NCI-H2196 (cell line): ENCODE results near the gene UNC5A.
A peak's percentile ranks its signal among the peaks of the same experiment; 100 is the strongest.

Experiments used
- DNase-seq: peaks from one replicate; lab custom pipeline; 2025; ENCODE audit not compliant: unreplicated experiment; lab: John Stamatoyannopoulos, UW

Gene UNC5A

DNA sequence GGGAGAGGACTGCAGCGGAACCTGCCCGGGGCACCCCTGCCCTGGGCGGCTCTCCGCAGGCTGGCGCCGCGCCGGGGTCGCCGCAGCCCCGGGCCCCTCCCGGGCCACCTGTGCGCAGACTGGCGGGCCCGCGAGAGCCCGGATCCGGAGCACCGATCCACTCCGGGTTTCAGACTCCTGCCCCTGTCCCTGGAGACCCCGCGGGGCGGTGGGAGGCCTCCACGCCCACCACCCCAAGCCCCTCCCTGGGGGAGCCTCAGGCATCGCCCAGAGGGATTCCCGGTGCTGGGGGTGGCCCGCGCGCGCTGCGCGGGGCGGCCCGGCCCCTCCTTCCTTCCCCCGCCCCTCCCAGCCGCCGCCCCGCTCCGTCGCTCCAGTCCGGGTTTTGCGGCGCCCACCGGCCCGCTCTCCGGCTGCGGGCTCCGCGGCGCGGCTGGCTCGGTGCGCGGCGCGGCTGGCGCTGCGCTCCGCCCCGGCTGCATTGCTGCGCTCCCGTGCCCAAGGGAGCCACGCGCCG is at the start of gene UNC5A:
Gene UNC5A, plus strand, starts transcription at position 479 of the 517 bp plus-strand sequence. CDS start 192 bp downstream, outside the sequence.
- peak; percentile 73 for DNase-seq

DNA sequence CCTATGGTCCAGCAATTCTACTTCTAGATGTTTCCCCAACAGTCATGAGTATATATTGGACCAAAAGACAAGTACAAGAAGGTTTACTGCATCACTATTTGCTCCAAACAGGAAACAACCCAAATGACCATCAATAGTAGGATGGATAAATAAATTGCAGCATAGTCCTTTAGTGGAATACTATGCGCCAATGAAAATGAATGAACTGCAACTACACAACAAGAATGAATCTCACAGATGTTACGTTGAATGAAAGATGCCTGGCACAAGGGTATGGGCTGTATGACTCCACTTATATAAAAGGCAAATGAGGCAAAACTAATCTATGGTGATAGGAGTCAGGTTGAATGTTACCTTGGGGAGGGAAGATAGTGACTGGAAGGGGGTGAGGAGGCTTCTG is 48.6 kb upstream of the UNC5A start:
- DNase-seq, result no peak

DNA sequence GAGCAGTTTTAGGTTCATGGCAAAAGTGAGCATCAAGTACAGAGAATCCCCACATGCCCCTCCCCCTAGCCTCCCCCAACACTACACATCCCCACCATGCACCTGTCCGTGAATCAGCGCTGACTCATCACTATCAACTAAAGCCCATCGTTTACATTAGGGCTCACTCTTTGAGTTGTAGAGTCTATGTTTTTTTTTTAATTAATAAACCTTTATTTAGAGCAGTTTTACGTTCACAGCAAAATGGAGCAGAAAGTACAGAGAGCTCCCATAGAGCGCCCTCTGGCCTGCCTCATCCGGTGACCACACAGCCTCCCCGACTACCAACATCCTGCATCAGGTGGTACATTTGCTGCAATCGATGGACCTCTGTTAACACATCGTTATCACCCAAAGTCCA is 47.9 kb upstream of the UNC5A start:
- no peak for DNase-seq

DNA sequence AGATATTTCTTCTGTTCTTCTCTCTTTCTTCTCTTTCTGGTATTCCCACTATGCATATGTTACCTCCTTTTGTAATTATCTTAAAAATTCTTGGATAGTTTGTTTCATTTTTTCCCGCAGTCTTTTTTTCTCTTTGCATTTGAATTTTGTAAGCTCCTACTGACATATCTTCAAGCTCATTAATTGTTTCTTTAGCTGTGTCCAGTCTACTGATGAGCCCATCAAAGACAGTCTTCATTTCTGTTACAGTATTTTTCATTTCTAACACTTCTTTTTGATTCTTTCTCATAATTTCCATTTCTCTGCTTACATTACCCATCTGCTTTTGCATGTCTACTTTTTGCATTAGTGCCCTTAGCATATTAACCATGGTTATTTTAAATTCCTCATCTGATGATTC is 44.7 kb upstream of the UNC5A start:
- DNase-seq, result no peak

DNA sequence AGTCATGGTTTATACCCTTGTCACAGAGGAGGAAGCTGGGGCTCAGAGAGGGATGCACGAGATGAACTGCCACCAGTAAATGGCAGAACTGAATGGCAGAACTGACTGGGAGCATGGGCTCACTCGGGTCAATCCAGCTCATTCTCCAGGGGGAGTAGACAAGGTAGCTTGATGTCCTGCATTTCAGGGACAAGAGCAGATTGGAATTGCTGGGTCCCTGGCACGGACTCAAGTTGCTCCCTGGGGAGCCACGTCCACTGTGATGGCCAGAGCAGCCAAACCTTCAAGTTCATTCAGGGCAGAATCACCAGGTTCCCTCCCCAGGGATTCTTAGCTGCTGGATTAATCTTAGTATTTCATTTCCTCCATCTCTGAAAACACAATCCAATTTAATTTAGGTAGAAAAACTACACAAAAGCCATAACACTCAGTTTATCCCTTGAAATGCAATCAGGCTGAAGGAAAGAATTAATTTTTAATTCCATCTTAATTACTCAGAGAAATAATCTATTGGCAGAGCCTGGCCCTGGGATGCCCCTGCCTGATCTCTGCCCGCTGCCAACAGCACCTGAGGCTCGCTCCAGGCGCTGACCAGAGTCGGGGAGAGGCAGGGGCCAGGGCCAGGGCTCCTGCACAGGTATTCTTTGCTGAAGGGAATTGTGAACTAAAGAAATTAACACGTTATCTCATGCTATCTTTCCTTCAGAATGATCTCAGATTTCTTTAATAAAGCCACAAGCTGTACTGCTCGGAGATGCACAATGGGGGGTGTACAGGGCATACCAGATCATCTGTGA is 42.0 kb upstream of the UNC5A start:
- DNase-seq, result no peak

DNA sequence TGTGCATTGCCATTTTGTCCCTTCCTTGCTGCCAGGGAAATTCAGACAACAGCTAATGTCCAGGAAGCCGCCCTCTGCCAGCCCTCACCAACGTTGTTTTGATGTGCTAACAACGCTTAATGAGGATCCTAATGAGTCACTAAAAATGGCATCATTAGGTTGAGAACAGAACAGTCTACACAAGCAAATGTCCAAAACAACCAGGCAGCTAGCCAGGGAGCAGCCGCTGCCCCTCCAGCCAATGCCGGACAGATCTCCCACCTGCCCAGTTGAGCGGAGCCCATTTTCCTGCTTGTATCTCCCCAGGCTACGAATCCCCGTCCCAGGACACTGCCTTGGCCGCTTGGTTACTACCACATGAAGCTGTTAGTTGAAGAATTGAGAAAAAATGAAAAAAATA is 40.4 kb upstream of the UNC5A start:
- no peak for DNase-seq

DNA sequence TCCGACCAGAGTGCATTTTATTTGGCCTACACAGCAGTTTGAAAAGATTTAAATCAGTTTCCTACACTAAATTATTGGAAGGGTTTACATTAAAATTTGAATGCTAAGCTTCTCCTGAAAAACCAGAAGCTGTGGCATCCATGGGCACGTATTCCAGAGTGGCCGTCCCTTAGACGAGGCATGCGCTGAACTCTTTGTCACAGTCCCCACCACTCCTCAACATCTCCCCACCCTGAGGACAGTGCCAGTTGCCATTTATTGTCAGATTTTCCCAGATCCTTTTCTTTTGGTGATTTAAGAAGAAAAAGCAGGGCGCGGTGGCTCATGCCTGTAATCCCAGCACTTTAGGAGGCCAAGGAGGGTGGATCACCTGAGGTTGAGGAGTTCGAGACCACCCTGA is 39.9 kb upstream of the UNC5A start:
- no peak for DNase-seq

DNA sequence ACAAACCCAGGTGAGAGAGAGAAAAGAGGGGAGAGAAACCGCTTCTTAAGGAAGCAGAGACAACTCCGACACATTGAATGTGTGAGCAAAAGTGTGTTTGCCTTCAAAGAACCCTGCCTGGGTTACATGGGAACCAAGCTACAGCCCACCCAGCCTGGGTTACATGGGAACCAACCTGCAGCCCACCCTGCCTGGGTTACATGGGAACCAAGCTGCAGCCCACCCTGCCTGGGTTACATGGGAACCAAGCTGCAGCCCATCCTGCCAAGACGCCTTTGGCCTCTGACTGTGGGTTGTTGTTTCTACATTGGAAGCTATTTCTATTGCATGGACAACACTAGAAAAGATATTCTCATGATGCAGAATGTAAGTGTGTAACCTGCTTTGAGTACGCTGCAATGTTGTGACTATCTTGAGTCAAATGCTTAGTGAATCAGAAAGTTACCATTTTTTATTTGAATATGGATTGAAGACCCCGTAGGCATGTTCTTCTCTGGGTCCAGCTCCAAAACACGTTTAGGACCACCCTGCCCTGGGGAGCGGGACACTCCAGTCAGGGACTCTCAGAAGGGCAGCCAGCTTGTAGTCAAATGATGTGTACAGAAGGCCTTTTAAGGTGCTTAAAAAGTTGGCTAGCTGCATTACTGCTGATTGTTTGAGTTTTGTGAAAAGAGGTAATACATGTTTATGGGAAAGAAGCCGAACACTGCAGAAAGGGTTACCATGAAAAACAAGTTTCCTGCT is 39.1 kb upstream of the UNC5A start:
- DNase-seq, result no peak

DNA sequence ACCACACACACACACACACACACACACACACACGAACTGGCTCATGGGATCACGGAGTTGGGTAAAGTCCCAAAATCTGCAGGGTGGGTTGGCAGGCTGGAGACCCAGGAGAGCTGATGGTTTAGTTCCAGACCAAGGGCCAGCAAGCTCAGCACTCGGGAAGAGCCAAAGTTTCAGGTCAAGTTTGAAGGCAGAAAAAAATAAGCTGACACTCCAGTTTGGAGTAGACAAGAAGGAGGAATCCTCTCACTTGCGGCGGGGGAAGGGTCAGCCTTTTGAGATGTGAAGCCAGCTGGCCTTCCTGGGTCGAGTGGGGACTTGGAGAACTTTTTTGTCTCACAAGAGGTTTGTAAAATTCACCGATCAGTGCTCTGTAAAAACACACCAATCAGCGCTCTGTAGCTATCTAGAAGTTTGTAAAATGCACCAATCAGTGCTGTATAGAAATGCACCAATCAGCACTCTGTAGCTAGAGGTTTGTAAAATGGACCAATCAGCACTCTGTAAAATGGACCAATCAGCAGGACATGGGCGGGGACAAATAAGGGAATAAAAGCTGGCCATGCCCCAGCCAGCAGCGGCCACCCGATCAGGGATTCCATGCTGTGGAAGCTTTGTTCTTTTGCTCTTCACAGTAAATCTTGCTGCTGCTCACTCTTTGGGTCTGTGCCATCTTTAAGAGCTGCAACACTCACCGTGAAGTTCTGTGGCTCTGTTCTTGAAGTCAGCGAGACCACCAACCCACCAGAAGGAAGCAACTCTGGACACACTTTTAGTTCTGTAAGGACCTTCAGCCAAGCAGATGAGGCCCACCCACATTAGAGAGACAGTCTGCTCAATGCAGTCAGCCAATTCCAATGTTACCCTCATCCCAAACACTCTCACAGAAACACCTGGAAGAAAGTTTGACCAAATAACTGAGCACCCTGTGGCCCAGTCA is 37.8 kb upstream of the UNC5A start:
- DNase-seq, result no peak

DNA sequence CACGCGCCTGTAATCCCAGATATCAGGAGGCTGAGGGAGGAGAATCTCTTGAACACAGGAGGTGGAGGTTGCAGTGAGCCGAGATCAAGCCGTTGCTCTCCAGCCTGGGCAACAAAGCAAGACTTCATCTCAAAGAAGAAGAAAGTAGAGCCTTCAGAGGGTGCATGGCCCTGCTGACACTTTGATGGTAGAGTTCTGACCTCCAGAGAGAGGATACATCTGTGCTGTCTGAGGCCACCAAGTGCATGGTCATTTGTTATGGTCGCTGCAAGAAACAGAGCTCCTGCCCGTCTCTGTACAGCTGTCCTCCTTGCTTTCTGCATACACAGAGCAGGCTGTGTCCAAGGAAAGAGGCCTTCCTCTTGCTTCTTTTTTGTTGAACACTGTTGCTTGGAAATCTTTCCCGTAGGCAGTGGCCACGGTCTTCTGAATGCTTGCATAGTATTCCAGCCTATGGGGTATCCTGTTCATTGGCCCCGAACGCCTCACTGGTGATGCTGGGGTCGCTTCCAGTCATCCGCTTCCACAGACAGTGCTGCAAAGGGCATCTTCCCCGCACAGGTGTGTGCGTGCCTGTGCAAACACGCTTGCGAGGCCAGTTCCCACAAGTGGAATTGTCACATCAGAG is 36.8 kb upstream of the UNC5A start:
- DNase-seq, result no peak

DNA sequence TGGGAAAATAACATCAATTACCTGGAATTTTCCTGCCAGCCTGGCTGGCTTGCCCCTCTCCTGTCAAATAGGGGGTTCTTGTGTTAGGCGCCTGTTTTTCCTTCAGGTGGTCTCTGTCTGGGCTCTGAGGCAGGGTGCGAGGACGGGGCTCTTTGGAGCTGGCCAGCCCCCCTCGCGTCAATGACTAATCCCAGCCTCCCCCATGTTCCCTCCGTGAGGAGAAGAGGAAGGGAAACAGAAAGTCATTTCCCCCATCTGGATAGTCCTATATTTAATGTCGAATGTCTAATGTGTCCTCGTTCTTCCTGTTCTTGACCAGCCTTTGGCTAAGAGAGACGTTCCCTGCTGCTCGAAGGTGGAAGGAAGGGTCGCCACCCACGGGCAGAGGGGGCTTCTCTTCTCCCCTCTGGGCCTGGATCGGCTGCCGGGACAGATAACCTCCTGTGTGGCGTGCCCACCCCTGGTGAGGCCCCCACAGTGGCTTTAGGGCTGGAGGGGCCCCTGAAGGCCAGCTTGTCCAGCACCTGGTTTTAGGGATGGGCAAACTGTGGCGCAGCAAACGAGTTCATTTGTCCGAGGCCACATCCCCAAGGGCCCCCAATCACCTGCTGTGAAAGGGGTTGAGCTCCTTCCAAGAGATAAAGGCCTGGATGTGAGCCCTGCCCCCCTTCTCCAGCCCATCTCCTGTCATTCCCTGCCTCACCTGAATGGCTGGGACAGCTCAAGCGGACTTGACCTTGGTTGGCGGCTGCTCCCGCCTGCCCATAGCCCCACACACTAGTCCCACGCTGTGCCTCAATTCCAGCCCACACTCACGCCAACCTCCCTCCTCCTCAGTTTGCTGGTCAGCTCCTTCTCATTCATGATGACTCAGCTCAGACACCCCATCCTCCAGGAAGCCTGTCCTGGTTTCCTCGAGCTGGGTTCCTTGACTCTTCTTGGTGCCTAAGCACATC is 35.9 kb upstream of the UNC5A start:
- no peak for DNase-seq

DNA sequence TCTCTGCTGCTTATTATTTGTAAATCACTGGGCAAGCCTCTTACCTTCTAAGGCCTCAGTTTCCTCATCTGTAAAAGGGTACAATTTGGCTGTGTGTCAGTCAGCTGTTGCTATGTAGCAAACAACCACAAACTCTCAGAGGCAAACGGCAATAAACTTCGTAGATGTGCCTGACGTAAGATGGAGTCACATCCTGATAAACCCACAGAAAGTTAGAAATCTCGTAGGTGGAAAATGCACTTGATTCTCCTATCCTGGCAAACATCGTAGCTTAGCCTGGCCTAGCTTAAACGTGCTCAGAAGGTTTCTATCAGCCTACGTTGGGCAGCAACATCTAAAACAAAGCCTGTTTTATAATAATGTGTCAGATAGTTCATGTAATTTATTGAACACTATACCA is 35.0 kb upstream of the UNC5A start:
- DNase-seq, result no peak

DNA sequence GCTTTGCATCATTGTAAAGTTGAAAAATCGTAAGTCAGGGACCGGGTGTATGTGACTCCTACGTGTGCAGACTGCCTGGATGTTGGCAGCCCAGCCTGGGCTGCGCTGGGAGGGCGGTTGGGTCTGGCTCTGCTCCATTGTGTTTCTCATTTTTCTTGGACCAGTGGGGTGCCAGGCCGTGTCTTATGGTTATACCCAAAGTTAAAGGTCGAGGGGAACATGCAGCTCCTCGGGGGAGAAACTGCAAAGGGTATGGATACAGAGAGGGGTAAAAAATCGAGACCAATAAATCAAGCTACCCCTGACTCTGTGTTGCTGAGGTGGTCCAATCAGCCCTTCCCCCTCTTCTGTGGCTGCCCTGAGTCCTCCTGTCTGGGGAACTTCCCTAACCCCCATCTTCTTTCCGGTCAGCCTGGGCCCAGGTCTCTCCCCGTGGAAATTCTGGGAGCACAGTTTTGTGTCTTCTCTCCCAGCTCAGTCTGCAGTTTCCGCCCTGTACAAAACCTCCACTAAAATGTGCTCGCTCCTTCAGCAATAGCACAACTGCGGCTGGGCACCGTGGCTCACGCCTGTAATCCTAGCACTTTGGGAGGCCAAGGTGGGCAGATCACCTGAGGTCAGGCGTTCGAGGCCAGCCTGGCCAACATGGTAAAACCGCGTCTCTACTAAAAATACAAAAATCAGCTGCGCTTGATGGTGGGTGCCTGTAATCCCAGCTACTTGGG is 34.1 kb upstream of the UNC5A start:
- DNase-seq, result no peak

DNA sequence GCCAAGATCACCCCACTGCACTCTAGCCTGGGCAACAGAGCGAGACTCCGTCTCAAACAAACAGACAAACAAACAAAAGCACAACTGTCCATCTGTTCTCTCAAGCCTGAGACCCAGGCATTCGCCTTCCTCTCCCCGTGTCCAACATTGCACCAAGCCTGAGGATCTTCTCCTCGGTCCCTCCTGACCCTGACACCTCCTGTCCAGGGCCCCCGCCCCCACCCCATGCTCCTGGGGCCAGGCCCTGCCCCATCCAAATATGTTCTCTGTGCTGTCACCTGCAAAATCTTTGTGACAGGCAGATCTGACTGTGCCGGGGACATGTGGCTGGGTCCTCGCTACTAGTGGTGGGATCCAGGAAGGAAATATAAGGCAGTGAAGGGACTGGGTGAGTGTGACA is 33.4 kb upstream of the UNC5A start:
- DNase-seq, result no peak

DNA sequence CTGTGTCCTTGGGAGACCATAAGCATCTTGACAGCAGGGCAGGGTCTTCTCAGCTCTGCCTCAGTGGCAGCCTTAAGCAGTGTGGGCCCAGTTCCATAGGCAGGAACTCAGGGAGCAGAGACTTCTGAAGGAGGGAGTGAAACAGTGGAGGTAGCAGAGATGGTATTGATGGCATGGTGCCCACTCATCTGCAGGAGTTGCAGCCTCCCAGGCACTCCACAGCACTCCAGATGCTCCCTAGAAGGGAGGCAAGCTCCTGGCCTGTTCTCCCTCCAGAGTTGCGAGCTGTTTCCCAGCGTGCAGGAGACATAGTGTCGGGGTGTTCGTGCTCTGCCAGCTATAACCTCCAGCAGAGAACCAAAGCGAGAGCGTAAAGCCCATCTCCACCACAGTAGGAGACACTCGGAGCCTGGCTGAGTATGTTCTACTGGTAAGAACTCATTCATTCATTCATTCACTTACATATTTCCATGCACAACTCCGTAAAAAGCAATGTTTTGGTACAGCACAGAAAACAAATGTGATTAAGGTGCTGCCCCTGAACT is 31.4 kb upstream of the UNC5A start:
- DNase-seq, result no peak

DNA sequence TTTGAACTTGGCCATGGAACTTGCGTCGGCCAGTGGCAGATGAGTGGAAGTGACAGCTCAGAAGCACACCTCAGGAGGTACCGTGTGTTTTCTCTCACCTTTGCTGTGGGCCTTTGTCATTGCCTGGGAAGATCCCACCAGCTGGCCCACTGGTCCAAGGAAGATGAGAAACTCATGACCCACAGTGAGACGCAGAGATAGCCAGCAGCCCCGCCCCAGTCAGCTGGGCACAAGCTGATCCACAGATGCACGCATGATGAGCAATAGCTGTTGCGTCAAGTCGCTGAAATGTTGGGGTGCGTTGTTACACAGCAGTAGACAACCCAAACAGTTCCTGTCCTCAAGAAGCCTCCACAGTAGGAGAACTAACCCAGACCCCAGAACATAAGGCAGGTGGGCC is 30.8 kb upstream of the UNC5A start:
- no peak for DNase-seq

DNA sequence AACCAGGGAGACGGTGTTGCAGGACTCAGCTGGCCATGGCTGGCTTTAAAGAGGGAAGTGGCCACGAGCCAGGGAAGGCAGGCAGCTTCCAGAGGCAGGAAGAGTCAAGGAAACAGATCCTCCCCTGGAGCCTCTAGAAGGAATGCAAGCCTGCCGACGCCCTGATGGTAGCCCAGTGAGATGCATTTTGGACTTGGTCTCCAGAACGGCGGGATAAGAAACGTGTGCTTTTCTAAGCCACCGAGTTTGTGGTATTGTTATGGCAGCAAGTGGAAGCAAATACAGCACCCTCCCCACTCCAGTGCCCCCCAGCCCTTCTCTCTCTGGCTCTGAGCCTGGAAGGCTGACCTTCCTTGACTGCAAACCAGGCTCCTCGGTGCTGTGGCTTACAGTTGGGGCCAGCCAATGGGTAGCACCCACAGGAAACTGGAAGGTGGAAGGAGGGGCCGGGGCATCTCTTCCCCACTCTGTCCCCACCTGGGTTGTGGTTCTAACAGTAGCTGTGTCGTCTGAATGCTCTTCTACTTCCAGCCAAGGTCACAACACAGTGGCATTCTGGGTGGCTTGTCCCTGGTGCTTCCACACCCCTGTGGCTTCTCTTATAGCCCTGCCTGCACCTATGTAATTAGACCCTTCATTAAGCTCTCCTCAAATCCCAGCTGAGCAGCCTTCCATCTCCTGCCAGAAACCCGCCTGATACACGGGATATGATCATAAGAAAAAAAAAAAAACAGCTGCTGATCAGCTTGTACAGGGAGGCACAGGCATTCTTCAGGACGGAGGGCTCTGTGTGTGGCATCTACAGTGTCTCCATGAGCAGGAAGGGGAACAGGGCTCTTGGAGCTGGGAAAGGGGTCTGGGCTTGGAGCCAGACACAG is 29.9 kb upstream of the UNC5A start:
- no peak for DNase-seq

DNA sequence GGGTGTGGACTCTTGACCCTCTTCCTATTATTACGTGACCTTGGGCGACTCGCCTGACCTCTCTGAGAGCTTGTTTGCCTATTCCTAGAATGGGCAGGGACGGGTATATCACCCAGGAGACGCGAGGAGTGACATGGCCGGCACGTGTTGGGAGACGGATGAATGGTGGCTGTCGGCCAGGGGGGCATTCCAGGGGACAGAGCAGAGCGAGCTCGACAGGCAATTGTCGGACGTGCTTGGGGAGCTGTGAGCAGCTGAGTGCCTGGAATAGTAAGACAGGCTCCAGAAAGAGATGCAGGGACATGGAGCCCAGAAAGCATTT is 29.3 kb upstream of the UNC5A start:
- DNase-seq, result no peak
